ENCODE results near the gene DENND1A. TPM values are rescaled to one million over a fixed set of nuclear protein-coding genes. Genes with fewer than 3 reads are reported as not detected.

Gene DENND1A
- total RNA-seq, 2 experiments from 2014 or later = 21.9 to 23.3 TPM

GRCh38 chr9:123832858-123833650, 96.9 kb downstream of the DENND1A start:
- peaks cover 39% of the 10 kb centered on the region for H3K36me3 Mint-ChIP-seq (ENCODE audit: low read depth)
- DNase-seq (no peak), ATAC-seq (no peak)
- POLR2A ChIA-PET = no interaction called here
- no peak for TF ChIP-seq CTCF (IDR thresholded peaks at IDR 0.05)
- no peaks in the 10 kb centered on the region for H3K27me3 Mint-ChIP-seq
- no peak overlapping the region for H3K27ac Mint-ChIP-seq
- no peak overlapping the region for H3K4me3 Mint-ChIP-seq
- peaks cover 21% of the 10 kb centered on the region for H3K4me1 Mint-ChIP-seq (ENCODE audit: low read depth)
- peaks cover 28% of the 10 kb centered on the region for H3K9me3 Mint-ChIP-seq
- intact Hi-C loops (cut with micrococcal nuclease) = no loop called here
- CTCF ChIA-PET = interaction anchor here (1.3 kb wide), 1 partner anchor 9 kb away, joined by 4 read pairs; no protein-coding TSS in a partner anchor

- H3K27me3 Mint-ChIP-seq = no peaks in the 10 kb centered on the region
These were observed 97.8 kb downstream of the DENND1A start for GRCh38 chr9:123832176-123832575.

GRCh38 chr9:123828449-123828848, 101.5 kb downstream of the DENND1A start:
- POLR2A ChIA-PET = no interaction called here
- no peaks in the 10 kb centered on the region for H3K27me3 Mint-ChIP-seq
- ATAC-seq = no peak
- peaks cover 44% of the 10 kb centered on the region for H3K36me3 Mint-ChIP-seq (ENCODE audit: low read depth)
- no peak for TF ChIP-seq CTCF (IDR thresholded peaks at IDR 0.05)
- H3K9me3 Mint-ChIP-seq = peaks cover 35% of the 10 kb centered on the region
- intact Hi-C loops (cut with micrococcal nuclease) = no loop called here
- no peak overlapping the region for H3K27ac Mint-ChIP-seq
- no peak for DNase-seq
- CTCF ChIA-PET = no interaction called here
- no peak overlapping the region for H3K4me3 Mint-ChIP-seq
- peaks cover 3% of the 10 kb centered on the region for H3K4me1 Mint-ChIP-seq (ENCODE audit: low read depth)

More at GRCh38 chr9:123832176-123832575, 97.8 kb downstream of the DENND1A start:
- ChIA-PET POLR2A (no interaction called here), CTCF (interaction anchor here (1.3 kb wide), 1 partner anchor 8 kb away, joined by 4 read pairs; no protein-coding TSS in a partner anchor)
- intact Hi-C loops (cut with micrococcal nuclease) = no loop called here
- Mint-ChIP-seq H3K36me3 (ENCODE audit: low read depth) (peaks cover 45% of the 10 kb centered on the region), H3K27ac (no peak overlapping the region), H3K9me3 (peaks cover 31% of the 10 kb centered on the region), H3K4me1 (ENCODE audit: low read depth) (peaks cover 21% of the 10 kb centered on the region), H3K4me3 (no peak overlapping the region)
- no peak for DNase-seq
- ATAC-seq = no peak
- TF ChIP-seq CTCF (IDR thresholded peaks at IDR 0.05) = no peak

GRCh38 chr9:123825342-123826060, 104.4 kb downstream of the DENND1A start:
- Mint-ChIP-seq H3K27me3 (no peaks in the 10 kb centered on the region), H3K27ac (no peak overlapping the region), H3K9me3 (peaks cover 25% of the 10 kb centered on the region), H3K36me3 (ENCODE audit: low read depth) (peaks cover 32% of the 10 kb centered on the region), H3K4me3 (no peak overlapping the region), H3K4me1 (ENCODE audit: low read depth) (peaks cover 4% of the 10 kb centered on the region)
- ATAC-seq (no peak), DNase-seq (no peak)
- ChIA-PET CTCF (no interaction called here), POLR2A (no interaction called here)
- no peak for TF ChIP-seq CTCF (IDR thresholded peaks at IDR 0.05)
- intact Hi-C loops (cut with micrococcal nuclease) = no loop called here

All from activated CD8-positive, alpha-beta T cell treated with anti-CD3 and anti-CD28 coated beads for 36 hours (primary cell).